Measurements from ENCODE around the gene PLEKHJ1.
A peak's percentile ranks its signal among the peaks of the same experiment; 100 is the strongest.

PLEKHJ1 gene

DNA sequence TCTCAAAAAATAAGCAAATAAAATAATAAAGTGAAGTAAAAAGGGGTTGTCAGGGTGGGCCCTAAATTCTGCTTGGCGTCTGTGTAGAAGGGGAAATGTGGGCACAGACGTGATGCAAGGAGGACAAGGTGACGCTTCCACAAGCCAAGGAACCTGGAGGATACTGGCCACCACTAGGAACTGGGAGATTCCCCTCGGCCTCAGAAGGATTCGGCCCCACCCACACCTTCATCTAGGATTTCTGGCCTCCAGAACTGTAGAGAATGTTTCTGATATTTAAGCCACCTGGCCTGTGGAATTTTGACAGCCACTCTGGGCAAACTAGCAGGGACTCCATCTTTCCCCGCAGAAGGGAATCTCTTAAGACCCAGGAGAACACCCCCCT is 1.1 kb downstream of the PLEKHJ1 start:
- TF ChIP-seq, protein P1, sequence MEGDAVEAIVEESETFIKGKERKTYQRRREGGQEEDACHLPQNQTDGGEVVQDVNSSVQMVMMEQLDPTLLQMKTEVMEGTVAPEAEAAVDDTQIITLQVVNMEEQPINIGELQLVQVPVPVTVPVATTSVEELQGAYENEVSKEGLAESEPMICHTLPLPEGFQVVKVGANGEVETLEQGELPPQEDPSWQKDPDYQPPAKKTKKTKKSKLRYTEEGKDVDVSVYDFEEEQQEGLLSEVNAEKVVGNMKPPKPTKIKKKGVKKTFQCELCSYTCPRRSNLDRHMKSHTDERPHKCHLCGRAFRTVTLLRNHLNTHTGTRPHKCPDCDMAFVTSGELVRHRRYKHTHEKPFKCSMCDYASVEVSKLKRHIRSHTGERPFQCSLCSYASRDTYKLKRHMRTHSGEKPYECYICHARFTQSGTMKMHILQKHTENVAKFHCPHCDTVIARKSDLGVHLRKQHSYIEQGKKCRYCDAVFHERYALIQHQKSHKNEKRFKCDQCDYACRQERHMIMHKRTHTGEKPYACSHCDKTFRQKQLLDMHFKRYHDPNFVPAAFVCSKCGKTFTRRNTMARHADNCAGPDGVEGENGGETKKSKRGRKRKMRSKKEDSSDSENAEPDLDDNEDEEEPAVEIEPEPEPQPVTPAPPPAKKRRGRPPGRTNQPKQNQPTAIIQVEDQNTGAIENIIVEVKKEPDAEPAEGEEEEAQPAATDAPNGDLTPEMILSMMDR (IDR thresholded peaks at IDR 0.05; ENCODE audit: unreplicated experiment in 3 of 3), result no peak
- Mint-ChIP-seq H3K27me3 (ENCODE audit: low read depth) (no peaks in the 10 kb centered on the region), H3K4me3 (peak overlapping the region; percentile 97 to 100 (median 98)), H3K27ac (peak overlapping the region; percentile 89 to 97 (median 94)), H3K9me3 (no peaks in the 10 kb centered on the region), H3K4me1 (peaks cover 36% of the 10 kb centered on the region), H3K36me3 (ENCODE audit: low read depth) (peaks cover 24% of the 10 kb centered on the region)

DNA sequence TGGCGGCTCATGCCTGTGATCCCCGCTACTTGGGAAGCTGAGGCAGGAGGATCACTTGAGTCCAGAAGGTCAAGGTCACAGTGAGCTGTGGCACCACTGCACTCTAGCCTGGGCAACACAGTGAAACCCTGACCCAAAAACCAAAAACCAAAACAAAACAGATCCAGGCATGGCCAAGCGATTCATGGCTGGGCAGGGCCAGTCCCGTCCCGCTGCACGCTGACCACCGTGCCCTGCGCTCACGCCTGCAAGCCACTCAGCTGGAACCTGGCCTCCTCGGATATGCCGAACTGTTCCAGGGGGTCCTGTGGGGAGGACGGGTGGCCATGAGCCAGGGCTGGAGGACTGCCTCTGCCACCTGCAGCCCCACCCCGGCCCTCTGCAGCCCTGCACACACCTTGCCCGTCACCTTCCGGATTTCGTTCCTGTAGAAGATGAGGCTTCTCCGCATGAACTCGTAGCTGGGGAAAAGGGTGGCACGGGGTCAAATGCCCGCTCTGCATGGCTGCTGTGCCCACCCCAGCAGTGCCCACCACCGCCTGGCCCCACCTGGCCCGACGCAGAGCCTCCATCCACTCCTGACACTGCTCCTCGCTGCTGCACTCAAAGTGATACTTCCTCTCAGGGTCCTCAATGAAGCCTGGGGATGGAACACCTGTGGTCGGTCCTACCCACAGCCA is 2.4 kb downstream of the PLEKHJ1 start:
- H3K27ac Mint-ChIP-seq, result peak overlapping the region; percentile 19 to 51 (median 41)
- H3K4me3 Mint-ChIP-seq, result peak overlapping the region; percentile 97 to 100 (median 98)
- H3K9me3 Mint-ChIP-seq, result no peaks in the 10 kb centered on the region
- peaks cover 26% of the 10 kb centered on the region for H3K4me1 Mint-ChIP-seq
- no peaks in the 10 kb centered on the region for H3K27me3 Mint-ChIP-seq (ENCODE audit: low read depth)
- peaks cover 20% of the 10 kb centered on the region for H3K36me3 Mint-ChIP-seq (ENCODE audit: low read depth)
- TF ChIP-seq, protein P1 (IDR thresholded peaks at IDR 0.05; ENCODE audit: unreplicated experiment in 3 of 3), result no peak

DNA sequence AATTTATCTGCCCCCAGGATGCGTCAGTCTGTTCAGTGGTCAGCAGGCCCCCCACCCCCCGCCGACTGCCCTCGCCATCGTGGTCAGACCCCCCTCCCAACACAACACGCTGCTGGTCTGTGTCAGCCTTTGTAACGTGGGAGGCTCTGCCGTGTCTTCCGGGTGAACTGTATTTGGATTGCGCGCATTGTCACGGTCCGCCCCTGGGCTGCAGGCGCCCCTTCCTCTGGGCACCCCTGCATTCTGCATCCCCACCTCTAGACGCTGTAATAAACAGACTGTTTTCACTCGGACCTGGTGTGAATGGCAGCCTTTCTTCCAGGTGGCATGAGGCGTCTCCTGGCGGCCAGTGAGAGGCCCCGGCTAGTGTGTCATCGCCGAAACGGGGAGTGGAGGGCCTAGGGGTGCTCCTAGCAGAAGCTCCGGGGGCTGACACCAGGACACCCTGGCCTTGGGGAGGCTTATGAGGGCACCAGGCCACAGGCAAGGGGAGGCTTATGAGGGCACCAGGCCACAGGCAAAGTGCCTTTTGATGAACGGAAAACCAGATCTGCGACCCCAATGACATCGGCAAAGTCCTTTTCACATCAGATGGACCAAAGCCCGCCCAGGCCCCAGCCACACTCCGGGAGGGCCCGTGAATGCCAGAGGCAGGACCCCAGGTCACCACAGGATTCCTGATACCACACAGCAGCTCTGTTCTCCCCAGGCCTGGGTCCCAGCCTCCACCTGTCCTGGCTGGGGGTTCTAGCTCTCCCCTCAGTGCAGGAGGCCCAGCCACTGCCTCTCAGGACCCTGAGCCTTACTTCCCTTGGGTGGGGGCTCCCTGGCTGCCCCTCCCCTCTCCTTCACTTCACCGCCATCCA is 3.6 kb downstream of the PLEKHJ1 start:
- H3K4me1 Mint-ChIP-seq, result peaks cover 15% of the 10 kb centered on the region
- peaks cover 18% of the 10 kb centered on the region for H3K36me3 Mint-ChIP-seq (ENCODE audit: low read depth)
- TF ChIP-seq, protein P1 (IDR thresholded peaks at IDR 0.05; ENCODE audit: unreplicated experiment in 3 of 3), result no peak
- peak overlapping the region in 1 of 3 experiments; percentile 44 for H3K27ac Mint-ChIP-seq
- H3K27me3 Mint-ChIP-seq (ENCODE audit: low read depth), result no peaks in the 10 kb centered on the region
- H3K9me3 Mint-ChIP-seq, result no peaks in the 10 kb centered on the region
- H3K4me3 Mint-ChIP-seq, result peak overlapping the region; percentile 41 to 61 (median 54)

DNA sequence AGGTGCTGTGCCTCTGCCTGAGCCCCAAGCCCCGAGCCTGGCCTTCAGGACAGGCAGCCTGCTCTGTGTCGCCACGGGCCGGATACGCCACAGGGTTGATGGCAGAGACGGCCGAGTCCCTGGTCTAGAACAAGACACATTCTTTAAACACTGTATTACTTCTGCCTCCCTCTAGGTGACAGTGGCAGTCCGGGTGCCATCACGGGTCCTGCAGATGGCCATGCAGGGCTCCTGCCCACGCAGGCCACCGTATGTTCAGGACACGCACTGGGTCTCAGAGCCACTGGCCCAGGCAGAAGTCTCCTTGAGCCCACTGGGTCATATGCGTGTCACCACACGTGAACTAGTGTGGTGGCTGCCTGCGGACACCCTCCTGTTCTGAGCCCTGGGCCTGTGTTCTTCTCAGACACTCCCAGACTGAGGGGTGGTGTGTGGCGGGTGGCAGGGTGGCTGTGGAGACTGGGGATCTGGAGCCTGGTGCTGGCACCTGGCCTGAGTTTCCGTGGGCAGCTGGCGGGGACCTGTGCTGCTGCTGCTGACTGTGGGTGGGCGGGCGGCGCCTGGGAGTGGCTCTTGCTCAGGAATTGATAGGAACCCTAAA is 4.4 kb downstream of the PLEKHJ1 start:
- Mint-ChIP-seq H3K36me3 (ENCODE audit: low read depth) (peaks cover 17% of the 10 kb centered on the region), H3K9me3 (no peaks in the 10 kb centered on the region), H3K27ac (peak overlapping the region in 2 of 3 experiments; percentile 22 to 55), H3K27me3 (ENCODE audit: low read depth) (no peaks in the 10 kb centered on the region), H3K4me3 (peak overlapping the region in 1 of 3 experiments; percentile 17), H3K4me1 (peaks cover 12% of the 10 kb centered on the region)
- TF ChIP-seq, protein P1 (IDR thresholded peaks at IDR 0.05; ENCODE audit: unreplicated experiment in 3 of 3), result no peak

DNA sequence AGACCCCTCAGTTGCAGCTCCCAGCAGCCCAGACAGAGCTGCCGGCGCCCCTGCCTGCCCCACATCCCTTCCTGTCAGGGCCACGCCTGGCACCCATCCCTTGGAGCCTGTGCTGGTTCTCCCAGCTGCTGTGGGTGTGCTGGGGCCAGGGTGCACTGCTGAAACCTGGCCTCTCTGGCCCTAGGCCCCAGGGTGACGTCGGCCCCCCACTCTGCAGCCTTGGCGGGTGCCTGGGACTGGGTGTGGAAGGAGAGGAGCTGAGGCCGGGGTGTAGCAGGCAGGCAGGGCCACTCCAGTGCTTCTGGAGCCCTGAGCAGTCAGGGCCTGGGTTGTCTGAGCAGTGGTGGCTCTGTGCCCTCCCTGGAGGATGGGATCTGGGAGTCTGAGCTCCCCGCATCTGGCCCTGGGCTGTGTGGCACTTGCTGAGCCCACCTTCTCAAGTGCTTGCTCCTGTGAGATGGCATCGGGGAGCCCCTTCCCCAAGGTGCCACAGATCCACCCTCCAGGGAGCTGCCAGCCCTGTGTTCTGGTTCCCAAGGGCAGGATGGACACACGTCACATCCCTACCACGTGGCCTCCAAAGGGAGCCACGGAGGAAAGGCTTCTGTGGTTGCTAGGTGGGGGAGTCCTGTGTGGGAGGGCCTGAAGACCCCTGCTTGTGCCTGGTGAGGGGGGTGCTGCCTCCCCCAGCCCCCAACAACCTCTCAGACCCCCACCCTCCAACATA is 5.2 kb downstream of the PLEKHJ1 start:
- TF ChIP-seq, protein P1 (IDR thresholded peaks at IDR 0.05; ENCODE audit: unreplicated experiment in 3 of 3), result no peak
- peaks cover 5% of the 10 kb centered on the region for H3K4me1 Mint-ChIP-seq
- no peak overlapping the region for H3K4me3 Mint-ChIP-seq
- H3K27ac Mint-ChIP-seq, result peak overlapping the region in 2 of 3 experiments; percentile 47 to 54
- peaks cover 14% of the 10 kb centered on the region for H3K36me3 Mint-ChIP-seq (ENCODE audit: low read depth)
- H3K9me3 Mint-ChIP-seq, result no peaks in the 10 kb centered on the region
- H3K27me3 Mint-ChIP-seq (ENCODE audit: low read depth), result no peaks in the 10 kb centered on the region

All from nephron (organoid).